ENCODE data around the gene PTGDS.
A peak's percentile ranks its signal among the peaks of the same experiment; 100 is the strongest.

The PTGDS gene

GRCh38 chr9:137021979-137022661 is 44.8 kb downstream of the PTGDS start:
- Mint-ChIP-seq H3K27ac (no peak overlapping the region), H3K36me3 (ENCODE audit: low read depth) (peaks cover 56% of the 10 kb centered on the region), H3K4me1 (ENCODE audit: low read depth) (peaks cover 26% of the 10 kb centered on the region), H3K4me3 (no peak overlapping the region), H3K9me3 (no peaks in the 10 kb centered on the region), H3K27me3 (peaks cover 5% of the 10 kb centered on the region)
- intact Hi-C loops (cut with micrococcal nuclease) = no loop called here

GRCh38 chr9:137022662-137023008 is 45.3 kb downstream of the PTGDS start:
- Mint-ChIP-seq H3K27ac (no peak overlapping the region), H3K4me3 (no peak overlapping the region), H3K9me3 (no peaks in the 10 kb centered on the region), H3K4me1 (ENCODE audit: low read depth) (peaks cover 31% of the 10 kb centered on the region), H3K27me3 (peaks cover 8% of the 10 kb centered on the region), H3K36me3 (ENCODE audit: low read depth) (peaks cover 51% of the 10 kb centered on the region)
- intact Hi-C loops (cut with micrococcal nuclease) = no loop called here

- peaks cover 8% of the 10 kb centered on the region for H3K27me3 Mint-ChIP-seq
- no peaks in the 10 kb centered on the region for H3K9me3 Mint-ChIP-seq
- H3K36me3 Mint-ChIP-seq (ENCODE audit: low read depth) = peaks cover 45% of the 10 kb centered on the region
- H3K27ac Mint-ChIP-seq = no peak overlapping the region
- intact Hi-C loops (cut with micrococcal nuclease) = no loop called here
- H3K4me1 Mint-ChIP-seq (ENCODE audit: low read depth) = peaks cover 31% of the 10 kb centered on the region
- no peak overlapping the region for H3K4me3 Mint-ChIP-seq
Measured at GRCh38 chr9:137023157-137023556, 45.9 kb downstream of the PTGDS start.

- H3K4me1 Mint-ChIP-seq (ENCODE audit: low read depth) = peaks cover 29% of the 10 kb centered on the region
- H3K27ac Mint-ChIP-seq = no peak overlapping the region
- H3K36me3 Mint-ChIP-seq (ENCODE audit: low read depth) = peaks cover 41% of the 10 kb centered on the region
- no peaks in the 10 kb centered on the region for H3K9me3 Mint-ChIP-seq
- H3K27me3 Mint-ChIP-seq = peaks cover 8% of the 10 kb centered on the region
- no peak overlapping the region for H3K4me3 Mint-ChIP-seq
- intact Hi-C loops (cut with micrococcal nuclease) = no loop called here
Measured at GRCh38 chr9:137023583-137023991, 46.3 kb downstream of the PTGDS start.

GRCh38 chr9:137025517-137025966 is 48.2 kb downstream of the PTGDS start:
- no peaks in the 10 kb centered on the region for H3K9me3 Mint-ChIP-seq
- H3K36me3 Mint-ChIP-seq (ENCODE audit: low read depth) = peaks cover 29% of the 10 kb centered on the region
- H3K27ac Mint-ChIP-seq = no peak overlapping the region
- H3K4me1 Mint-ChIP-seq (ENCODE audit: low read depth) = peaks cover 46% of the 10 kb centered on the region
- intact Hi-C loops (cut with micrococcal nuclease) = no loop called here
- no peak overlapping the region for H3K4me3 Mint-ChIP-seq
- peaks cover 8% of the 10 kb centered on the region for H3K27me3 Mint-ChIP-seq

GRCh38 chr9:137026384-137026783 is 49.1 kb downstream of the PTGDS start:
- H3K27ac Mint-ChIP-seq = no peak overlapping the region
- peaks cover 21% of the 10 kb centered on the region for H3K36me3 Mint-ChIP-seq (ENCODE audit: low read depth)
- H3K27me3 Mint-ChIP-seq = peaks cover 8% of the 10 kb centered on the region
- peaks cover 55% of the 10 kb centered on the region for H3K4me1 Mint-ChIP-seq (ENCODE audit: low read depth)
- no peaks in the 10 kb centered on the region for H3K9me3 Mint-ChIP-seq
- intact Hi-C loops (cut with micrococcal nuclease) = no loop called here
- H3K4me3 Mint-ChIP-seq = no peak overlapping the region

- Mint-ChIP-seq H3K27ac (peak overlapping the region; percentile 59), H3K4me1 (ENCODE audit: low read depth) (peaks cover 58% of the 10 kb centered on the region), H3K9me3 (no peaks in the 10 kb centered on the region), H3K4me3 (peak overlapping the region; percentile 79), H3K27me3 (peaks cover 8% of the 10 kb centered on the region), H3K36me3 (ENCODE audit: low read depth) (peaks cover 20% of the 10 kb centered on the region)
- intact Hi-C loops (cut with micrococcal nuclease) = no loop called here
Measured at GRCh38 chr9:137026828-137027227, 49.5 kb downstream of the PTGDS start.

GRCh38 chr9:137027369-137028262 is 50.3 kb downstream of the PTGDS start, which contains the start of gene ABCA2:
Gene ABCA2 (minus strand): TSS chr9:137028237. CDS start chr9:137028140, 97 bp downstream.
- peaks cover 60% of the 10 kb centered on the region for H3K4me1 Mint-ChIP-seq (ENCODE audit: low read depth)
- intact Hi-C loops (cut with micrococcal nuclease) = no loop called here
- H3K27ac Mint-ChIP-seq = peak within 1 kb of the TSS; percentile 90
- peak within 1 kb of the TSS; percentile 92 for H3K4me3 Mint-ChIP-seq
- peaks cover 8% of the 10 kb centered on the region for H3K27me3 Mint-ChIP-seq
- H3K36me3 Mint-ChIP-seq (ENCODE audit: low read depth) = peaks cover 16% of the 10 kb centered on the region
- no peaks in the 10 kb centered on the region for H3K9me3 Mint-ChIP-seq

GRCh38 chr9:137028263-137029057 is 51.2 kb downstream of the PTGDS start:
- intact Hi-C loops (cut with micrococcal nuclease) = no loop called here
- Mint-ChIP-seq H3K4me1 (ENCODE audit: low read depth) (peaks cover 61% of the 10 kb centered on the region), H3K27me3 (peaks cover 8% of the 10 kb centered on the region), H3K36me3 (ENCODE audit: low read depth) (peaks cover 16% of the 10 kb centered on the region), H3K9me3 (no peaks in the 10 kb centered on the region), H3K27ac (peak overlapping the region; percentile 90), H3K4me3 (peak overlapping the region; percentile 92)

GRCh38 chr9:137029058-137029936 is 52.0 kb downstream of the PTGDS start:
- H3K27ac Mint-ChIP-seq = peak overlapping the region; percentile 90
- peaks cover 8% of the 10 kb centered on the region for H3K27me3 Mint-ChIP-seq
- H3K4me3 Mint-ChIP-seq = peak overlapping the region; percentile 92
- H3K36me3 Mint-ChIP-seq (ENCODE audit: low read depth) = peaks cover 15% of the 10 kb centered on the region
- no peaks in the 10 kb centered on the region for H3K9me3 Mint-ChIP-seq
- intact Hi-C loops (cut with micrococcal nuclease) = no loop called here
- H3K4me1 Mint-ChIP-seq (ENCODE audit: low read depth) = peaks cover 69% of the 10 kb centered on the region

GRCh38 chr9:137030006-137030405 is 52.7 kb downstream of the PTGDS start:
- intact Hi-C loops (cut with micrococcal nuclease) = no loop called here
- H3K36me3 Mint-ChIP-seq (ENCODE audit: low read depth) = peaks cover 21% of the 10 kb centered on the region
- no peaks in the 10 kb centered on the region for H3K9me3 Mint-ChIP-seq
- peak overlapping the region; percentile 90 for H3K27ac Mint-ChIP-seq
- H3K4me3 Mint-ChIP-seq = peak overlapping the region; percentile 92
- H3K27me3 Mint-ChIP-seq = peaks cover 8% of the 10 kb centered on the region
- H3K4me1 Mint-ChIP-seq (ENCODE audit: low read depth) = peaks cover 76% of the 10 kb centered on the region

- intact Hi-C loops (cut with micrococcal nuclease) = no loop called here
- Mint-ChIP-seq H3K4me1 (ENCODE audit: low read depth) (peaks cover 85% of the 10 kb centered on the region), H3K36me3 (ENCODE audit: low read depth) (peaks cover 29% of the 10 kb centered on the region), H3K27ac (peak overlapping the region; percentile 90), H3K9me3 (no peaks in the 10 kb centered on the region), H3K4me3 (peak overlapping the region; percentile 92), H3K27me3 (peaks cover 8% of the 10 kb centered on the region)
Measured at GRCh38 chr9:137030538-137031527, 53.5 kb downstream of the PTGDS start.
